Measurements from ENCODE around the gene GARS1. TPM values are rescaled to one million over a fixed set of nuclear protein-coding genes. Genes with fewer than 3 reads are reported as not detected.

Gene GARS1
- total and polyA plus RNA-seq, 9 of the 15 experiments (the other 6 are each of a cell fraction or from before 2014, with no cell fraction given) = 142 to 769 (median 272) TPM

DNA sequence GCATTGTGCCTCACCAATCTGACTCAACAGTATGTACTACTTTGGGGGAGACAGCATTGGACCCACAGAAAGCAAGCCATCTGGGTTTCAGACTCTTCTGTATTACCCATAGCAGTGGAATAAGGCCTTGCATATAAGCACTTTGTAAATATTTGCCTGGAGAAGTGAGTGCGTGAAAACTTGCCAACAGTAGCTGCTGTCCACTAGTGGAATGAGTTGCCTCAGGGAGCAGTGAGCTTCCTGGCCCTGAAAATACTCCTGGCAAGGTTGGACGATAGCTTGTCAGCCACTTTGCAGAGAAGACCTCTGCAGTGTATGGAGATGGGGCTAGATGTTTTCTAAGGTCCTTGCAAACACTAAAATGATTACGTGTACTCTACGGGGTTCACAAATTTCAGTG is 21.6 kb downstream of the GARS1 start (continued):
- TF ChIP-seq, protein P1, sequence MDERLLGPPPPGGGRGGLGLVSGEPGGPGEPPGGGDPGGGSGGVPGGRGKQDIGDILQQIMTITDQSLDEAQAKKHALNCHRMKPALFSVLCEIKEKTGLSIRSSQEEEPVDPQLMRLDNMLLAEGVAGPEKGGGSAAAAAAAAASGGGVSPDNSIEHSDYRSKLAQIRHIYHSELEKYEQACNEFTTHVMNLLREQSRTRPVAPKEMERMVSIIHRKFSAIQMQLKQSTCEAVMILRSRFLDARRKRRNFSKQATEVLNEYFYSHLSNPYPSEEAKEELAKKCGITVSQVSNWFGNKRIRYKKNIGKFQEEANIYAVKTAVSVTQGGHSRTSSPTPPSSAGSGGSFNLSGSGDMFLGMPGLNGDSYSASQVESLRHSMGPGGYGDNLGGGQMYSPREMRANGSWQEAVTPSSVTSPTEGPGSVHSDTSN (CRISPR knock-in tag; IDR thresholded peaks at IDR 0.05; ENCODE audit: low read depth) = no peak
- TF ChIP-seq, protein P1 (tag; conservative IDR thresholded peaks at IDR 0.05; ENCODE audit: low read depth) = no peak
- TF ChIP-seq SRSF9 (IDR thresholded peaks at IDR 0.05; ENCODE audit: borderline replicate concordance, low read depth, low read length) (no peak), PHF8 (IDR thresholded peaks at IDR 0.05; ENCODE audit: borderline replicate concordance, low read length) (no peak)
- TF ChIP-seq, protein P2, sequence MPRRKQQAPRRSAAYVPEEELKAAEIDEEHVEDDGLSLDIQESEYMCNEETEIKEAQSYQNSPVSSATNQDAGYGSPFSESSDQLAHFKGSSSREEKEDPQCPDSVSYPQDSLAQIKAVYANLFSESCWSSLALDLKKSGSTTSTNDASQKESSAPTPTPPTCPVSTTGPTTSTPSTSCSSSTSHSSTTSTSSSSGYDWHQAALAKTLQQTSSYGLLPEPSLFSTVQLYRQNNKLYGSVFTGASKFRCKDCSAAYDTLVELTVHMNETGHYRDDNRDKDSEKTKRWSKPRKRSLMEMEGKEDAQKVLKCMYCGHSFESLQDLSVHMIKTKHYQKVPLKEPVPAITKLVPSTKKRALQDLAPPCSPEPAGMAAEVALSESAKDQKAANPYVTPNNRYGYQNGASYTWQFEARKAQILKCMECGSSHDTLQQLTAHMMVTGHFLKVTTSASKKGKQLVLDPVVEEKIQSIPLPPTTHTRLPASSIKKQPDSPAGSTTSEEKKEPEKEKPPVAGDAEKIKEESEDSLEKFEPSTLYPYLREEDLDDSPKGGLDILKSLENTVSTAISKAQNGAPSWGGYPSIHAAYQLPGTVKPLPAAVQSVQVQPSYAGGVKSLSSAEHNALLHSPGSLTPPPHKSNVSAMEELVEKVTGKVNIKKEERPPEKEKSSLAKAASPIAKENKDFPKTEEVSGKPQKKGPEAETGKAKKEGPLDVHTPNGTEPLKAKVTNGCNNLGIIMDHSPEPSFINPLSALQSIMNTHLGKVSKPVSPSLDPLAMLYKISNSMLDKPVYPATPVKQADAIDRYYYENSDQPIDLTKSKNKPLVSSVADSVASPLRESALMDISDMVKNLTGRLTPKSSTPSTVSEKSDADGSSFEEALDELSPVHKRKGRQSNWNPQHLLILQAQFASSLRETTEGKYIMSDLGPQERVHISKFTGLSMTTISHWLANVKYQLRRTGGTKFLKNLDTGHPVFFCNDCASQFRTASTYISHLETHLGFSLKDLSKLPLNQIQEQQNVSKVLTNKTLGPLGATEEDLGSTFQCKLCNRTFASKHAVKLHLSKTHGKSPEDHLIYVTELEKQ (CRISPR knock-in tag; IDR thresholded peaks at IDR 0.05) = no peak
